ENCODE measurements around the gene PILRA.
A peak's percentile ranks its signal among the peaks of the same experiment; 100 is the strongest.

The PILRA gene

DNA sequence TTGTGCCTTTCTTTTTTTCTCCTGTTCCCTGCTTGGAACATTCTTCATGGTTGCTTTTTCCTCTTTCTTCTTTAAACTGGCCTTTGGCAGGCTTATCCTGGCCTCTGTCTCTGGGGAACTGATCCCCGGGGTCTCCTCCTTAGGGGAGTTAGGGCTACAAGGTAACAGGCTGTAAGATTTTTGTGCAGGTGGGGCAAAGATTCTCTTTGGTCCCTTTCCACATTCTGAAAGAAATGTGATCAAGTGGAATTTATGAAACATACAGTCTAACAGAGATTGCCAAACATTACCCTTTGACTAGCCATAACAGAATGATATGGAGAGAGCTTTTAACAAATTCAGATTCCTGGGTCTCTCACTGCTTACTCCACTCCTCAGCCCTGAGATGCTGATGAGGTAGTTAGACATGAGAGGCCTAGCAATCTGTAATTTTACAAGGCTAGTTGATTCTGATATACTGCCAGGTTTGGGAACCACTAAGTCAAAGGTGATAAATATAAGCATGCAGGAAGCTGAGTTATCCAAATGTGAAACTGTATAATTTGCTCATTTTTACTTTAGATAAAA, 46.5 kb downstream of the PILRA start:
- DNase-seq: no peak
- TF ChIP-seq, protein P1, sequence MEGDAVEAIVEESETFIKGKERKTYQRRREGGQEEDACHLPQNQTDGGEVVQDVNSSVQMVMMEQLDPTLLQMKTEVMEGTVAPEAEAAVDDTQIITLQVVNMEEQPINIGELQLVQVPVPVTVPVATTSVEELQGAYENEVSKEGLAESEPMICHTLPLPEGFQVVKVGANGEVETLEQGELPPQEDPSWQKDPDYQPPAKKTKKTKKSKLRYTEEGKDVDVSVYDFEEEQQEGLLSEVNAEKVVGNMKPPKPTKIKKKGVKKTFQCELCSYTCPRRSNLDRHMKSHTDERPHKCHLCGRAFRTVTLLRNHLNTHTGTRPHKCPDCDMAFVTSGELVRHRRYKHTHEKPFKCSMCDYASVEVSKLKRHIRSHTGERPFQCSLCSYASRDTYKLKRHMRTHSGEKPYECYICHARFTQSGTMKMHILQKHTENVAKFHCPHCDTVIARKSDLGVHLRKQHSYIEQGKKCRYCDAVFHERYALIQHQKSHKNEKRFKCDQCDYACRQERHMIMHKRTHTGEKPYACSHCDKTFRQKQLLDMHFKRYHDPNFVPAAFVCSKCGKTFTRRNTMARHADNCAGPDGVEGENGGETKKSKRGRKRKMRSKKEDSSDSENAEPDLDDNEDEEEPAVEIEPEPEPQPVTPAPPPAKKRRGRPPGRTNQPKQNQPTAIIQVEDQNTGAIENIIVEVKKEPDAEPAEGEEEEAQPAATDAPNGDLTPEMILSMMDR (IDR thresholded peaks at IDR 0.05): no peak
- Histone ChIP-seq H3K36me3 (no peaks in the 10 kb centered on the region), H3K27ac (no peak overlapping the region), H3K4me1 (no peaks in the 10 kb centered on the region), H3K9me3 (no peaks in the 10 kb centered on the region), H3K4me3 (no peak overlapping the region), H3K27me3 (no peaks in the 10 kb centered on the region)
- intact Hi-C loops (cut with DNase I; ENCODE audit: low total_unique reads): loop anchor here (10.0 kb wide), 1 partner anchor 405 kb away; the partner anchor contains the start of gene ZKSCAN1

DNA sequence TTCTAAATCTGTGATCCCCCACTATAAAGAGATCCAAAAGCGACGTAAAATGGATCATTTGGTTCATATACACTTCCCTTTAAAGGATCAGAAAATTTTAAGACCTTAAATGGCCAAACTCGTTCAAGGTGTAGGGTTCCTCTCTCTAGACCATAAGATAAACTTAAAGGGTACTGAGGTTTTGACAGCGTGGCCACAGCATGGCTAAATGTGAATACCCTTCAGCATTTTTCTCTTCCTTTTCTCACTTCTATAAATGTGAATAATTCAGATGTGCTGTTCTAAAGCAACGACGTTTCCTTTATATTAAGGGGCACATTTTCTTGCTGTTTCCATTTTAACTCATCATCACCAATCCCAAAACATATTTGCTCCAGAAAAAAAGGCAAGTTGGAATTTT, 50.0 kb downstream of the PILRA start:
- TF ChIP-seq, protein P1 (IDR thresholded peaks at IDR 0.05): no peak

DNA sequence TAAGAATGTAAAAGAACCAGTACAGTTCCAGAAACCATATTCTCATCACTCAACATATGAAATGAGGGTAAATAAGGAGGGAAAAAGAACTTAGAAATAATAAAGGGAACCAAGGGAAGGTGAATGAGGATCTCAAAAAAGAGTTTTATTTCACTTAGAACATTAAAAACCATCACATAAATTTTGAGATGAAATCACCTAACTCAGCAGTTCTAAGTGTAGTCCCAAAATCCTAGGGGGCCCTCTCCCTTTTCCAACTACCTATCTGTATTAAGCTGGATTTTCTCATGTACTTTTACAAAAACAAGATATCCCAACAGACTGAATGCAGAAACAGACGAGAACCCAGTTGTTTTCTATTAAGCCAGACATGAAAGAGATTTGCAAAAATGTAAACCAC, 52.1 kb downstream of the PILRA start:
- DNase-seq: no peak
- H3K27ac ChIP-seq: no peak overlapping the region
- H3K9me3 ChIP-seq: no peaks in the 10 kb centered on the region
- H3K4me3 ChIP-seq: no peak overlapping the region
- no peaks in the 10 kb centered on the region for H3K36me3 ChIP-seq
- TF ChIP-seq, protein P1 (IDR thresholded peaks at IDR 0.05): no peak
- H3K4me1 ChIP-seq: peaks cover 0 to 8% (median 4%) of the 10 kb centered on the region in 4 donors
- no peaks in the 10 kb centered on the region for H3K27me3 ChIP-seq
- intact Hi-C loops (cut with DNase I; ENCODE audit: low total_unique reads): loop anchor here (10.0 kb wide), 1 partner anchor 411 kb away; the partner anchor contains the start of gene ZKSCAN1

More for the DNA sequence above, 50.0 kb downstream of the PILRA start:
- H3K27me3 ChIP-seq: no peaks in the 10 kb centered on the region
- intact Hi-C loops (cut with DNase I; ENCODE audit: low total_unique reads): loop anchor here (10.0 kb wide), 1 partner anchor 409 kb away; the partner anchor contains the start of gene ZKSCAN1
- H3K4me1 ChIP-seq: peaks cover 0 to 6% (median 2%) of the 10 kb centered on the region in 4 donors
- no peak overlapping the region for H3K4me3 ChIP-seq
- H3K36me3 ChIP-seq: no peaks in the 10 kb centered on the region
- H3K9me3 ChIP-seq: no peaks in the 10 kb centered on the region
- no peak for DNase-seq
- no peak overlapping the region for H3K27ac ChIP-seq

DNA sequence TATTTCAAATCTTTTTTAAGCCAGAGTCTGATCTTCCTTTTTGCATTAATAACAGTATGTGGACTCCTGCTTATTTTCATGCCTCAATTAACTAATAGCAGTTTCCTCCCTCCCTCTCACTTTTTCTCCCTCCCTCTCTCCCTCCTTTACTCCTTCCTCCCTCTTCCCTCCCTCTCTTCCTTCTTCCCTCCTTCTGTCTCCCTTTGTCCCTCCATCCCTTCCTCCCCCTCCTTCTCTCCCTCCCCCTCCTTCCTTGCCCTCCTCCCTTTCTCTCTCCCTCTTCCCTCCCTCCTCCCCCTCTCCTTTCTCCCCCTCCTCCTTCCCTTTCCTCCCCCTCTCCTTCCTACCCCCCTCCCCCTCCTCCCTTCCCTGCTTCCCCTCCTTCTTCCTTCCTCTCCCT, 53.2 kb downstream of the PILRA start:
- Histone ChIP-seq H3K4me3 (no peak overlapping the region), H3K9me3 (no peaks in the 10 kb centered on the region), H3K27me3 (no peaks in the 10 kb centered on the region), H3K27ac (no peak overlapping the region), H3K36me3 (peaks cover 0 to 4% (median 0%) of the 10 kb centered on the region in 3 donors), H3K4me1 (peaks cover 0 to 19% (median 15%) of the 10 kb centered on the region in 4 donors)
- intact Hi-C loops (cut with DNase I; ENCODE audit: low total_unique reads): loop anchor here (10.0 kb wide), 1 partner anchor 412 kb away; the partner anchor contains the start of gene ZKSCAN1
- DNase-seq: no peak
- TF ChIP-seq, protein P1 (IDR thresholded peaks at IDR 0.05): no peak

DNA sequence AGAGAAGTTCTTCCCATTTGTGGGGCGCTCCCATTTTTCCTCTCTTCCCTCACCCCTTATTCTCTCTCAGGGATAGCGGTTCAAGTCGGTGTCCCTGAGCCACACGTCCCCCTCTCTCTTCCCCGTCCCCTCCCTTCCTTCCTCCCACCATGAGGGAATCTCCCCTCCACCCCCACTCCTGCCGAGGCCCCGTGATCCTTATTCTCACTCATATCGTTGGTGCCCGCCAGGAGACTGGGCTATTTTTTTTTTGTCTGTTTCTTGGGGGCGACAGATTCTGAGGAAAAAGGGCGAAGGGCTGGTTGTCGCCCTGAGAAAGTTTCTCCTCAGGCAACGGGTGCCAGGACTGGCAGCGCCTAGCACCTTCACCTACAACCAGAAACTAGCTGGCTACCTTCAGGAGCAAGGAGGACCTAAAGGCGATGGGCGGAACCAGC, 54.5 kb downstream of the PILRA start:
- Histone ChIP-seq H3K9me3 (no peaks in the 10 kb centered on the region), H3K27me3 (no peaks in the 10 kb centered on the region), H3K36me3 (peaks cover 0 to 11% (median 8%) of the 10 kb centered on the region in 3 donors), H3K27ac (peak overlapping the region; percentile 99 to 100), H3K4me3 (peak overlapping the region; percentile 83 to 94), H3K4me1 (peaks cover 0 to 32% (median 25%) of the 10 kb centered on the region in 4 donors)
- TF ChIP-seq, protein P1 (IDR thresholded peaks at IDR 0.05): no peak
- intact Hi-C loops (cut with DNase I; ENCODE audit: low total_unique reads): loop anchor here (10.0 kb wide), 1 partner anchor 413 kb away; the partner anchor contains the start of gene ZKSCAN1
- no peak for DNase-seq
